Measurements from ENCODE around the gene UNC13B.

Gene UNC13B

DNA sequence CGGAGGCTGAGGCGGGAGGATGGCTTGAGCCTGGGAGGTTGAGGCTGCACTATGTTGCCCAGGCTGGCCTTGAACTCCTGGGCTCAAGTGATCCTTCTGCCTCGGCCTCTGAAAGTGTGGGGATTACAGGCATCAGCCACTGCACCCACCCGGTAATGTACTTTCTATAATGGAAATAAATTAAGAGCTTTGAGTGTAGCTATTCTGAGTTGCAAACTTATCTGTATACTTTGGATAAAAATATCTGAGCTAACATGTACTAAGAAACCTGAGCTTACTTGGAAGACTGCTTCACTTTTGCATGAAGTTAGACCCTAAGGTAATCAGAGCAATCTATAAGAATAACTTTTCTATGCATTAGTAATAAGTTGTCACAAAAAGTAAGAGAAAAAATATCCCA lies 50.0 kb downstream of the UNC13B start:
- ChIA-PET CTCF (no interaction called here), POLR2A (no interaction called here)
- no peak overlapping the region for H3K4me3 ChIP-seq (ENCODE audit: low read depth, low read length)
- TF ChIP-seq, protein P1, sequence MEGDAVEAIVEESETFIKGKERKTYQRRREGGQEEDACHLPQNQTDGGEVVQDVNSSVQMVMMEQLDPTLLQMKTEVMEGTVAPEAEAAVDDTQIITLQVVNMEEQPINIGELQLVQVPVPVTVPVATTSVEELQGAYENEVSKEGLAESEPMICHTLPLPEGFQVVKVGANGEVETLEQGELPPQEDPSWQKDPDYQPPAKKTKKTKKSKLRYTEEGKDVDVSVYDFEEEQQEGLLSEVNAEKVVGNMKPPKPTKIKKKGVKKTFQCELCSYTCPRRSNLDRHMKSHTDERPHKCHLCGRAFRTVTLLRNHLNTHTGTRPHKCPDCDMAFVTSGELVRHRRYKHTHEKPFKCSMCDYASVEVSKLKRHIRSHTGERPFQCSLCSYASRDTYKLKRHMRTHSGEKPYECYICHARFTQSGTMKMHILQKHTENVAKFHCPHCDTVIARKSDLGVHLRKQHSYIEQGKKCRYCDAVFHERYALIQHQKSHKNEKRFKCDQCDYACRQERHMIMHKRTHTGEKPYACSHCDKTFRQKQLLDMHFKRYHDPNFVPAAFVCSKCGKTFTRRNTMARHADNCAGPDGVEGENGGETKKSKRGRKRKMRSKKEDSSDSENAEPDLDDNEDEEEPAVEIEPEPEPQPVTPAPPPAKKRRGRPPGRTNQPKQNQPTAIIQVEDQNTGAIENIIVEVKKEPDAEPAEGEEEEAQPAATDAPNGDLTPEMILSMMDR (IDR thresholded peaks at IDR 0.05; ENCODE audit: insufficient read depth, low read length, missing control alignments): no peak
- no peak for DNase-seq (ENCODE audit: low read depth, low spot score)

DNA sequence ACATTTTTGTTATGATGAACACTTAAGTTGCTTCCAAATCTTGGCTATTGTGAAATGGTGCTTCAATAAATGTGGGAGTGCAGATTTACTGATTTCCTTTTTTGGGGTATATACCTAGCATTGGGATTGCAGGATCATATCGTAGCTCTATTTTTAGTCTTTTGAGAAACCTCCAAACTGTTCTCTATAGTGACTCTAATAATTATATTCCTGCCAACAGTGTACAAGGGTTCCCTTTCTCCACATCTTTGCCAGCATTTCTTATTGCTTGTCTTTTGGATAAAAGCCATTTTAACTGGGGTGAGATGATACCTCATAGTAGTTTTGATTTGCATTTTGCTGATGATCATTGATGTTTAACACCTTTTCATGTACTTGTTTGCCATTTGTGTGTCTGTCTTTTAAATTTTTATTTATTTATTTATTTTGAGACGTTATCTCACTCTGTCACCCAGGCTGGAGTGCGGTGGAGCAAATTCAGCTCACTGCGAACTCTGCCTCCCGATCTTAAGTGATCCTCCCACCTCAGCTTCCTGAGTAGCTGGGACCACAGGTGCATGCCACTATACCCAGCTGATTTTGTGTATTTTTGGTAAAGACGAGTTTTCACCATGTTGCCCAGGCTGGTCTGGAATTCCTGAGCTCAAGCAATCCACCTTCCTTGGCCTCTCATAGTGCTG lies 59.0 kb downstream of the UNC13B start:
- TF ChIP-seq, protein P1 (IDR thresholded peaks at IDR 0.05; ENCODE audit: insufficient read depth, low read length, missing control alignments): no peak
- POLR2A ChIA-PET: no interaction called here
- CTCF ChIA-PET: no interaction called here

DNA sequence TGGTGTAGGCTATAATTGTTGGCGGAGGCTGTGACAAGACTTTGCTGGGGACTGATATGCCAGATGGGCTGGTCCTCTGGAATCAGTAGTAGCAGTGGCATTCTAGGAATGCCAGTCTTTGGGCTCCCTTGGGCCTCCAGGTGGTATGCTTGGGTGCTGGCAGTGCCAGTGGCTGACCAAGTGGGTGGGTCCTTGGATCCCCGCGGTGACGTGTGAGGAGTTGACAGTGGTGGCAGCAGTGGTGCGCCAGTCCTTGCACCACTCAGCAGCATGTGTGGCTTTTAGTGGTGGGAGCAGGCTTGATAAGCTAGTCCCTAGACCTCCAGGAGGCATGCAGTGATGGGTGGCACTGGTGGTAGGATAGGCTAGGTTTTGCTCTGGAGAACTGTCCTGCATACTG lies 63.9 kb downstream of the UNC13B start:
- TF ChIP-seq, protein P1 (IDR thresholded peaks at IDR 0.05; ENCODE audit: insufficient read depth, low read length, missing control alignments): no peak
- DNase-seq (ENCODE audit: low read depth, low spot score): no peak
- ChIA-PET POLR2A (no interaction called here), CTCF (no interaction called here)
- no peak overlapping the region for H3K4me3 ChIP-seq (ENCODE audit: low read depth, low read length)

More for the DNA sequence above, 59.0 kb downstream of the UNC13B start:
- H3K4me3 ChIP-seq (ENCODE audit: low read depth, low read length): no peak overlapping the region
- DNase-seq (ENCODE audit: low read depth, low spot score): no peak

DNA sequence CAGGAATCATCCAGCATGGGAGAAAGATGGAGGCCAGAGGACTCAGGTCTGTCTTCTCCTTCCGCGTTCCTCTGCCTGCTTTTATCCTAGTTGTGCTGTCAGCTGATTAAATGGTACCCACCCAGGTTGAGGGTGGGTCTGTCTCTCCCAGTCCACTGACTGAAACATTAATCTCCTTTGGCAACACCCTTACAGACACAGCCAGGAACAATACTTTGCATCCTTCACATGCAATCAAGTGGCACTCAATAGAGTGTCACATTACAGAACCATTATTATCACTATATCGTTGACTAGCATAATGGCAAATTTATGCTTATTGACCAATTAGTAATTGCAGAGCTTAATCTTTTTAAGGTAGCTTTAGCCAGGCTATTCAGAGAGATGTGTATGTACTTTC lies 64.8 kb downstream of the UNC13B start:
- TF ChIP-seq, protein P1 (IDR thresholded peaks at IDR 0.05; ENCODE audit: insufficient read depth, low read length, missing control alignments): no peak
- no peak overlapping the region for H3K4me3 ChIP-seq (ENCODE audit: low read depth, low read length)
- CTCF ChIA-PET: no interaction called here
- POLR2A ChIA-PET: no interaction called here
- DNase-seq (ENCODE audit: low read depth, low spot score): no peak

DNA sequence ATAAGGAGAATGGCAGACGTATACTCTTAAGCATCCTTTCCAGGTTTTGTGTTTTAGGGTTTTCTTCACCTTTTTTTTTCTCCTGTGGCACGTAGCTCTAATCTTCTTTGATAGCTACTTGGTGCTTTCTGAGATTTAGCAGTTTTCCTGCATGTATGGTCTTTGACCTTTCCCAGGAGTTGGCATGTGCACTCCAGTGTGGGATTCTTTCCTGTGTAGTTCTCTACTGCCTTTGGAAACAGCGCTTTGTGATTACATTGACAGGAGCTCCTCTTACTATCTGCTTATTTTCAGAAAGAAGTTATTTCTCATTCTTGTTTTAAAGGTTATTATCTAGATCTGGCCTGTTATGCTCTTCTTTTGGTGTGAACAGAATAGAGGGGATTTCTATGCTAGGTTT lies 65.5 kb downstream of the UNC13B start:
- DNase-seq (ENCODE audit: low read depth, low spot score): no peak
- ChIA-PET CTCF (no interaction called here), POLR2A (no interaction called here)
- TF ChIP-seq, protein P1 (IDR thresholded peaks at IDR 0.05; ENCODE audit: insufficient read depth, low read length, missing control alignments): no peak
- no peak overlapping the region for H3K4me3 ChIP-seq (ENCODE audit: low read depth, low read length)

DNA sequence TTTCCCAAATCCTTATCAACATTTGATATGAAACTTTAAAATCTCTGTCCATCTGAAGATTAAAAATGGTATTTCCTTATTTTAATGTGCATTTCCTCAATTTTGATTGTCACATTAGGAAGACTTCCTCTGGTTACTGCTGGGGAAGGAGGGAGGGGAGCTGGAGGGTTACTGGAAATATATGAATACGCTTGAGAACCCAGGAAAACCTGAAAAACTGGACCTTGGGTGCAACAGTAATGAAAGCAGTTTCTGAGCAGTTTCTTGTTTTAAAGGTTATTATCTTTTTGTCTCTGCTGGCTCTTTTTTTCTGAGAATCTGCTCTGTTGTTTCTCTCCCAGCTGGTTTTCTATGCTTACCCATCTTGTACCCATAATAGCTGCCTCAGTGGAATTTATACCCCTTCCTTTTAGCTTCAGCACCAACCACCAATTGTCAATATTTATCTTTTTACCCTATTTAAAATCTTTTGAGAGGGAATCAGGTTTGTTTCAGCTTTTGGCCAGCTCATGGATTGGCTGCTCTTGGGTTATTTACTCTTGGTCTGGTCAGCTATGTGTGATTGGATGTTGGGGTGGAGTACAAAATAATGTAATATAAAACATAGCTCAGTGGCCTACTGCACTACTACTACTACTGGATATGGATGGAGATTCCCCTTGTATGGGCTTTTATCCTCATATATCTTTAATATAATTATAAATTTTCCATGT lies 67.4 kb downstream of the UNC13B start:
- TF ChIP-seq, protein P1 (IDR thresholded peaks at IDR 0.05; ENCODE audit: insufficient read depth, low read length, missing control alignments): no peak
- no peak overlapping the region for H3K4me3 ChIP-seq (ENCODE audit: low read depth, low read length)
- CTCF ChIA-PET: interaction anchor here (0.7 kb wide), 1 partner anchor 112 kb away, joined by 3 read pairs; no protein-coding TSS in a partner anchor
- POLR2A ChIA-PET: interaction anchor here (0.6 kb wide), 1 partner anchor 63 kb away, joined by 4 read pairs; no protein-coding TSS in a partner anchor
- no peak for DNase-seq (ENCODE audit: low read depth, low spot score)

Measured in AG04449 (cell line).